NCI-H446 (cell line): ENCODE measurements around the gene TMEM88.
"Not testable (repeated sequence)": the region's sequence is repeated elsewhere in the genome, so short reads cannot be mapped to it uniquely, and the experiment has no call there.

Experiments
- DNase-seq, 2 experiments: peaks; one replicate each; lab custom pipeline; 2025; lab: John Stamatoyannopoulos, UW

Gene TMEM88

GRCh38 chr17:7854851-7855659, at the start of gene TMEM88:
TSS of gene TMEM88 (plus strand) at chr17:7855066. CDS start at chr17:7855075, 9 bp downstream.
- DNase-seq: no peak

- no peak for DNase-seq
Observed at GRCh38 chr17:7806587-7806986, 48.3 kb upstream of the TMEM88 start.

- DNase-seq: no peak
Observed at GRCh38 chr17:7807206-7807605, 47.7 kb upstream of the TMEM88 start.

GRCh38 chr17:7809086-7809790, 45.6 kb upstream of the TMEM88 start:
- no peak for DNase-seq

- not testable (repeated sequence) for DNase-seq
Observed at GRCh38 chr17:7809791-7810343, 45.0 kb upstream of the TMEM88 start.

GRCh38 chr17:7811251-7811650, 43.6 kb upstream of the TMEM88 start:
- DNase-seq: no peak

- DNase-seq: no peak
Observed at GRCh38 chr17:7814969-7815368, 39.9 kb upstream of the TMEM88 start.

- no peak for DNase-seq
Observed at GRCh38 chr17:7816926-7817642, 37.8 kb upstream of the TMEM88 start.

GRCh38 chr17:7817643-7817964, 37.3 kb upstream of the TMEM88 start:
- no peak for DNase-seq

- DNase-seq: no peak
Observed at GRCh38 chr17:7818026-7818425, 36.8 kb upstream of the TMEM88 start.

- DNase-seq: no peak
Observed at GRCh38 chr17:7818746-7819645, 35.9 kb upstream of the TMEM88 start.

GRCh38 chr17:7820231-7820630, 34.6 kb upstream of the TMEM88 start:
- DNase-seq: no peak

- DNase-seq: no peak
Observed at GRCh38 chr17:7822126-7822525, 32.7 kb upstream of the TMEM88 start.

- no peak for DNase-seq
Observed at GRCh38 chr17:7823581-7824001, 31.3 kb upstream of the TMEM88 start.

- DNase-seq: no peak
Observed at GRCh38 chr17:7824021-7824924, 30.6 kb upstream of the TMEM88 start.

- peak in 1 of 2 experiments; percentile 18 for DNase-seq
Observed at GRCh38 chr17:7825206-7825990, 29.5 kb upstream of the TMEM88 start.

- no peak for DNase-seq
Observed at GRCh38 chr17:7830616-7831015, 24.2 kb upstream of the TMEM88 start.

GRCh38 chr17:7831233-7831632, 23.6 kb upstream of the TMEM88 start:
- DNase-seq: no peak

- DNase-seq: no peak
Observed at GRCh38 chr17:7832431-7832830, 22.4 kb upstream of the TMEM88 start.
